K562 (cell line): ENCODE measurements around the gene TRPC4AP. TPM values are rescaled to one million over a fixed set of nuclear protein-coding genes. Genes with fewer than 3 reads are reported as not detected.

Experiments used
- ATAC-seq: fragments of 200-7000 bp; cut with Tn5 transposase; 3 replicates; pipeline ENCODE4 v1.9.1; 2020; ENCODE audit warnings: moderate library complexity
- BruUV-seq: library from RNA; stranded (reverse); fragments of 400-500 nt; replicated peaks from 2 replicates; lab custom pipeline; 2021; lab: Mats Ljungman, UMichigan
- CTCF ChIA-PET: fragments of 300-600 bp; formaldehyde crosslinking; extraction: SDS; loops from one replicate; lab custom pipeline; 2021; ENCODE audit warnings: low intra/inter-chr PET ratio; lab: Yijun Ruan, JAX
- POLR2A ChIA-PET: fragments of 300-600, 350-650 bp; sonication (Branson Sonifier 250); formaldehyde crosslinking; extraction: SDS; loops from one replicate; lab custom pipeline; 2021; ENCODE audit warnings: antibody characterized with exemption, inconsistent platforms; lab: Yijun Ruan, JAX
- DNase-seq, 4 experiments: peaks; one replicate each; pipeline versions ENCODE4 v3.0.0 to v3.0.0-alpha.2; 2011 to 2018; ENCODE audit warnings: low spot score in 3 of 4, mixed read lengths in 3 of 4; ENCODE audit errors: extremely low read depth in 1 of 4
- FAIRE-seq: peaks from 2 replicates; lab custom pipeline; 2011; peaks lifted over from hg19 to GRCh38; lab: Jason Lieb, UNC
- H2AFZ ChIP-seq: 2 replicates; pipeline ENCODE4 v1.6.0; 2011; ENCODE audit warnings: low read depth, low read length, control low read depth, inconsistent platforms
- H3K27ac ChIP-seq: fragments of 200-600 bp; 3 replicates; pipeline ENCODE4 v1.8.0; 2011; ENCODE audit warnings: low read depth, mild to moderate bottlenecking, control low read depth, inconsistent platforms, low read length, moderate library complexity, mixed read lengths; ENCODE audit errors: extremely low read depth
- H3K27me3 ChIP-seq, 2 experiments: fragments of 300-600 bp in 1 of 2; 2 replicates in 1 of 2; 3 replicates in 1 of 2; pipeline versions ENCODE4 v1.6.0 to v1.8.0; 2011; ENCODE audit warnings: inconsistent platforms in 2 of 2, low read length in 2 of 2, mild to moderate bottlenecking in 1 of 2, mixed read lengths in 1 of 2, moderate library complexity in 1 of 2; ENCODE audit not compliant: control insufficient read depth in 2 of 2, insufficient read depth in 2 of 2
- H3K36me3 ChIP-seq: fragments of 300-600 bp; 3 replicates; pipeline ENCODE4 v1.8.0; 2011; ENCODE audit warnings: mild to moderate bottlenecking, low read length, inconsistent platforms; ENCODE audit not compliant: control insufficient read depth, insufficient read depth
- H3K4me1 ChIP-seq, 2 experiments: fragments of 200-600 bp in 1 of 2; replicated peaks in 1 of 2; 2 replicates in 1 of 2; 3 replicates in 1 of 2; pipeline versions ENCODE4 v1.5.1 to v1.8.0; 2011; ENCODE audit warnings: inconsistent platforms in 2 of 2, low read length in 2 of 2, mild to moderate bottlenecking in 1 of 2, mixed read lengths in 1 of 2, moderate library complexity in 1 of 2; ENCODE audit not compliant: control insufficient read depth in 2 of 2, insufficient read depth in 2 of 2
- H3K4me2 ChIP-seq: 2 replicates; pipeline ENCODE4 v1.6.1; 2011; ENCODE audit warnings: low read length, control low read depth, inconsistent platforms, mixed read lengths; ENCODE audit not compliant: insufficient read depth
- H3K4me3 ChIP-seq: fragments of 200-600 bp; sonication (generic), shearing (Covaris generic); 2 replicates; pipeline ENCODE4 v1.5.1; 2016; ENCODE audit warnings: control low read depth, inconsistent platforms
- H3K79me2 ChIP-seq: fragments of 200-600 bp; 3 replicates; pipeline ENCODE4 v1.8.0; 2011; ENCODE audit warnings: low read length, inconsistent platforms; ENCODE audit not compliant: control insufficient read depth, insufficient read depth
- H3K9ac ChIP-seq, 2 experiments: 2 replicates each; pipeline versions ENCODE4 v1.6.0 to v1.6.1; 2011; ENCODE audit warnings: low read depth in 2 of 2, low read length in 2 of 2, control low read depth in 1 of 2, inconsistent platforms in 1 of 2, mild to moderate bottlenecking in 1 of 2, mixed read lengths in 1 of 2; ENCODE audit not compliant: insufficient read depth in 1 of 2
- H3K9me1 ChIP-seq: one replicate; pipeline ENCODE4 v1.6.0; 2011; ENCODE audit warnings: inconsistent platforms, mild to moderate bottlenecking, low read length, moderate library complexity; ENCODE audit not compliant: control insufficient read depth, insufficient read depth
- H3K9me3 ChIP-seq: replicated peaks from 2 replicates; pipeline ENCODE4 v1.5.1; 2011; ENCODE audit warnings: low read depth, low read length, inconsistent platforms; ENCODE audit not compliant: control insufficient read depth, insufficient read depth
- H4K20me1 ChIP-seq: replicated peaks from 2 replicates; pipeline ENCODE4 v1.6.1; 2011; ENCODE audit warnings: low read length, inconsistent platforms, mixed read lengths; ENCODE audit not compliant: control insufficient read depth, insufficient read depth
- ATF7 ChIP-seq: fragments of 450-650 bp; IDR thresholded peaks from 2 replicates; pipeline ENCODE4 v1.7.1; 2014; ENCODE audit warnings: mild to moderate bottlenecking, moderate library complexity
- BMI1 ChIP-seq: fragments of 150-350 bp; IDR thresholded peaks from 2 replicates; pipeline ENCODE4 v1.6.1; 2014; ENCODE audit warnings: low read length
- PCBP1 ChIP-seq: fragments of 200-400 bp; formaldehyde crosslinking; IDR thresholded peaks from 2 replicates; pipeline ENCODE4 v1.6.1; 2018; ENCODE audit warnings: mild to moderate bottlenecking, low read depth, low read length; ENCODE audit not compliant: poor library complexity, severe bottlenecking
- RBM34 ChIP-seq: fragments of 200-400 bp; formaldehyde crosslinking; IDR thresholded peaks from 2 replicates; pipeline ENCODE4 v1.6.1; 2018; ENCODE audit warnings: low read length, borderline replicate concordance; ENCODE audit not compliant: insufficient read depth
- RFX5 ChIP-seq: IDR thresholded peaks from 2 replicates; pipeline ENCODE4 v1.6.1; 2011; ENCODE audit warnings: low read depth, mild to moderate bottlenecking, improper control_type of control experiment, low read length
- SIN3B ChIP-seq: fragments of 450-650 bp; IDR thresholded peaks from 2 replicates; pipeline ENCODE4 v1.6.1; 2017; ENCODE audit warnings: low read depth, mild to moderate bottlenecking, moderate library complexity
- SRSF7 ChIP-seq: fragments of 200-400 bp; formaldehyde crosslinking; optimal IDR thresholded peaks from 2 replicates; pipeline ENCODE3; 2017; ENCODE audit warnings: mild to moderate bottlenecking, low read depth, low read length
- ZNF239 ChIP-seq: fragments of 250-450 bp; sonication (Bioruptor Pico); IDR thresholded peaks from 2 replicates; pipeline ENCODE4 v1.4.0; 2020; ENCODE audit warnings: mild to moderate bottlenecking
- ZNF436 ChIP-seq: fragments of 250-450, 450-650 bp; sonication (Bioruptor Pico); formaldehyde crosslinking; IDR thresholded peaks from 2 replicates; pipeline ENCODE4 v1.7.0; 2020; ENCODE audit warnings: mild to moderate bottlenecking
- WGBS: fragments of 100-300 bp; shearing (Covaris generic); methylation state at CpG from one replicate; pipeline ENCODE4 v1.1.6; 2016; ENCODE audit warnings: low coverage, mixed read lengths; ENCODE audit not compliant: insufficient coverage; ENCODE audit errors: missing lambda C conversion rate; 5-methylcytosine and 5-hydroxymethylcytosine counted together
- in situ Hi-C: fragments of 300-500 bp; cut with MboI; formaldehyde crosslinking; loops from 4 replicates; pipeline ENCODE4 v1.15.0; 2018; ENCODE audit warnings: inconsistent platforms, mixed read lengths
- intact Hi-C: fragments of 100-400 bp; cut with micrococcal nuclease; formaldehyde crosslinking; loops from 2 replicates; pipeline ENCODE4 v1.14.2; 2022
- polyA plus RNA-seq, 8 experiments: library from polyadenylated mRNA; depleted of rRNA in 4 of 8; stranded (reverse) in 5 of 8; unstranded in 3 of 8; fragments of >200 nt; fragmentation: Nextera tagmentation in 2 of 8; fragmentation: Illumina TruSeq in 1 of 8; extraction: Ambion mirVana in 2 of 8; extraction: Trizol in 1 of 8; gene quantifications; 2 replicates each; pipeline versions ENCODE4 v1.2.1 to v1.2.3, GENCODE V29; 2011 to 2014; ENCODE audit warnings: inconsistent platforms in 1 of 8, missing spikeins in 1 of 8
- total RNA-seq, 7 experiments: library from RNA; depleted of rRNA in 6 of 7; stranded (reverse); fragments of >200 nt in 6 of 7; fragmentation: Illumina TruSeq in 2 of 7; extraction: Trizol in 2 of 7; gene quantifications; 2 replicates each; pipeline versions ENCODE4 v1.2.1 to v1.2.3, GENCODE V29; 2011 to 2021; ENCODE audit warnings: low replicate concordance in 1 of 7
- TF ChIP-seq, protein P1 (sequence below): conservative IDR thresholded peaks from 2 replicates; pipeline ENCODE4 v1.6.1; 2011; ENCODE audit warnings: low read depth, mild to moderate bottlenecking, low read length; ENCODE audit not compliant: control insufficient read depth

TRPC4AP gene
- total and polyA plus RNA-seq, 9 of the 15 experiments (the other 6 are each of a cell fraction or from before 2014, with no cell fraction given): 2.3 to 70.3 (median 33.3) TPM

DNA sequence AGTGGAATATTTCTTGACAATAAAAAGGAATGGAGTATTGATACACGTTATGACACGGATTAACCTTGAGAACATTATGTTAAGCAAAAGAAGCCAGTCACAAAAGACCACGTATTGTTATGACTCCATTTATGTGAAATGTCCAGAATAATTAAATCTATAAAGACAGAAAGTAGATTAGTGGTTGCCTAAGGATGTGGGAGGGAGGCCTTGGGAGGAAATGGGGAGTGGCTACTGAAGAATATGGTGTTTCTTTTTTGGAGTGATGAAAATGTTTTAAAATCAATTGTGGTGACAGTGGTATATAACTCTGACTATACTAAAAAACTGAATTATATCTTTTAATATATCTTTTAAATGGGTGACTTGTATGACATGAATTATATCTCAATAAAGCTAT lies 30.1 kb downstream of the TRPC4AP start:
- Histone ChIP-seq H3K9ac (no peak overlapping the region), H3K4me2 (no peak overlapping the region), H3K27me3 (no peaks in the 10 kb centered on the region), H3K4me3 (no peak overlapping the region), H3K9me1 (no peaks in the 10 kb centered on the region), H3K9me3 (no peaks in the 10 kb centered on the region), H3K79me2 (peaks cover 80% of the 10 kb centered on the region), H3K36me3 (peaks cover 36% of the 10 kb centered on the region), H3K4me1 (no peaks in the 10 kb centered on the region), H4K20me1 (0 out of 2 replicates have a peak, but pooled peaks cover 4% of the 10 kb centered on the region), H2AFZ (no peak overlapping the region), H3K27ac (no peak overlapping the region)
- CTCF ChIA-PET: no interaction called here
- DNase-seq: no peak
- in situ Hi-C loops: no loop called here
- intact Hi-C loops: no loop called here
- no peak for ATAC-seq
- TF ChIP-seq SIN3B: no peak
- no peak for TF ChIP-seq BMI1
- TF ChIP-seq, protein P1, sequence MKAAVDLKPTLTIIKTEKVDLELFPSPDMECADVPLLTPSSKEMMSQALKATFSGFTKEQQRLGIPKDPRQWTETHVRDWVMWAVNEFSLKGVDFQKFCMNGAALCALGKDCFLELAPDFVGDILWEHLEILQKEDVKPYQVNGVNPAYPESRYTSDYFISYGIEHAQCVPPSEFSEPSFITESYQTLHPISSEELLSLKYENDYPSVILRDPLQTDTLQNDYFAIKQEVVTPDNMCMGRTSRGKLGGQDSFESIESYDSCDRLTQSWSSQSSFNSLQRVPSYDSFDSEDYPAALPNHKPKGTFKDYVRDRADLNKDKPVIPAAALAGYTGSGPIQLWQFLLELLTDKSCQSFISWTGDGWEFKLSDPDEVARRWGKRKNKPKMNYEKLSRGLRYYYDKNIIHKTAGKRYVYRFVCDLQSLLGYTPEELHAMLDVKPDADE: no peak
- no peak for TF ChIP-seq SRSF7
- TF ChIP-seq PCBP1: no peak
- no peak for TF ChIP-seq ZNF436
- TF ChIP-seq ATF7: no peak
- TF ChIP-seq ZNF239 (CRISPR knock-in tag): no peak
- no peak for TF ChIP-seq RFX5
- TF ChIP-seq RBM34: no peak
- WGBS: 90% methylated on average over 3 of the region's 3 CpGs
- no TSS peak for BruUV-seq
- POLR2A ChIA-PET: interaction anchor here (0.7 kb wide), 1 partner anchor 242 kb away, joined by 3 read pairs; no protein-coding TSS in a partner anchor
- FAIRE-seq: no peak
